ENCODE data around the gene GORASP1.

Gene GORASP1

GRCh38 chr3:39112535-39112934 lies 5.1 kb upstream of the GORASP1 start:
- no peaks in the 10 kb centered on the region for H3K36me3 ChIP-seq (ENCODE audit: control insufficient read depth, insufficient read depth, low read length)
- no peaks in the 10 kb centered on the region for H3K27me3 ChIP-seq (ENCODE audit: control insufficient read depth, insufficient read depth, low read length)
- H3K4me1 ChIP-seq (ENCODE audit: control insufficient read depth, insufficient read depth, low read length) = peaks cover 6% of the 10 kb centered on the region

GRCh38 chr3:39112113-39112512 lies 4.7 kb upstream of the GORASP1 start:
- peaks cover 6% of the 10 kb centered on the region for H3K4me1 ChIP-seq (ENCODE audit: control insufficient read depth, insufficient read depth, low read length)
- H3K27ac ChIP-seq (ENCODE audit: low read depth, low read length) = no peak overlapping the region
- H3K4me3 ChIP-seq (ENCODE audit: low read length) = no peak overlapping the region
- no peaks in the 10 kb centered on the region for H3K36me3 ChIP-seq (ENCODE audit: control insufficient read depth, insufficient read depth, low read length)
- no peaks in the 10 kb centered on the region for H3K27me3 ChIP-seq (ENCODE audit: control insufficient read depth, insufficient read depth, low read length)
- H3K9ac ChIP-seq (ENCODE audit: low read length) = no peak overlapping the region

More at GRCh38 chr3:39112535-39112934, 5.1 kb upstream of the GORASP1 start:
- Histone ChIP-seq H3K27ac (ENCODE audit: low read depth, low read length) (no peak overlapping the region), H3K9ac (ENCODE audit: low read length) (no peak overlapping the region), H3K4me3 (ENCODE audit: low read length) (no peak overlapping the region)

DNA sequence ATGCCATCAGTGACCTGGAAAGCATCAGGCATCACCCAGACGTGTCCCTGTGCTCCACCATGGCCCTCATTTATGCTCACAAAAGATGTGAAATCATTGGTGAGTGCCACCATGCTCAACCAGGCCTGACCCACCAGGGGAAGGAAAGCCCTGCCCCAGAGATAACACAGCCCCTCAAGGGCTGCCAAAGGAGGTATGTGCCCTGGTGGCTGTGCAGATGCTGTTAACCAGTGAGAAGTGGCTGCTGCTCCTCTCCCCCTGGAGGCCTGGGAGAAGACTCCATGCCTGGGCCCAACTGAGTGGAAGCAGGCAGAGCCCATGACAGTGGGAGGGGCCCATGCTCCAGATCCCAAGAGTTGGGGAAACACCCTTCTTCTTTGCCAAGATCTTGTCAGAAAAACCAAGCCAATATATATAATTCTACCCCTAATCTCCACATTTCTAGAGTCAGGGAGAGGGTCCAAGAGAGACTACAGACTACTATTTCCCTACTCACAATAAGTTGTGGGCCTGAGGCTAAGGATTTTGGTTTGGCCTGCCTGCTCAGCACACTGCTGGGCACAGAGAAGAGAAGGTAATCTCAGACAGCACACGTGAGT lies 2.7 kb upstream of the GORASP1 start:
- no peak overlapping the region for H3K4me3 ChIP-seq (ENCODE audit: low read length)
- no peak overlapping the region for H3K9ac ChIP-seq (ENCODE audit: low read length)
- no peak overlapping the region for H3K27ac ChIP-seq (ENCODE audit: low read depth, low read length)
- no peaks in the 10 kb centered on the region for H3K27me3 ChIP-seq (ENCODE audit: control insufficient read depth, insufficient read depth, low read length)
- H3K4me1 ChIP-seq (ENCODE audit: control insufficient read depth, insufficient read depth, low read length) = peaks cover 13% of the 10 kb centered on the region
- H3K36me3 ChIP-seq (ENCODE audit: control insufficient read depth, insufficient read depth, low read length) = no peaks in the 10 kb centered on the region

GRCh38 chr3:39109086-39109485 lies 1.7 kb upstream of the GORASP1 start:
- Histone ChIP-seq H3K4me1 (ENCODE audit: control insufficient read depth, insufficient read depth, low read length) (peaks cover 13% of the 10 kb centered on the region), H3K9ac (ENCODE audit: low read length) (no peak overlapping the region), H3K27ac (ENCODE audit: low read depth, low read length) (no peak overlapping the region), H3K36me3 (ENCODE audit: control insufficient read depth, insufficient read depth, low read length) (no peaks in the 10 kb centered on the region), H3K4me3 (ENCODE audit: low read length) (no peak overlapping the region), H3K27me3 (ENCODE audit: control insufficient read depth, insufficient read depth, low read length) (no peaks in the 10 kb centered on the region)

DNA sequence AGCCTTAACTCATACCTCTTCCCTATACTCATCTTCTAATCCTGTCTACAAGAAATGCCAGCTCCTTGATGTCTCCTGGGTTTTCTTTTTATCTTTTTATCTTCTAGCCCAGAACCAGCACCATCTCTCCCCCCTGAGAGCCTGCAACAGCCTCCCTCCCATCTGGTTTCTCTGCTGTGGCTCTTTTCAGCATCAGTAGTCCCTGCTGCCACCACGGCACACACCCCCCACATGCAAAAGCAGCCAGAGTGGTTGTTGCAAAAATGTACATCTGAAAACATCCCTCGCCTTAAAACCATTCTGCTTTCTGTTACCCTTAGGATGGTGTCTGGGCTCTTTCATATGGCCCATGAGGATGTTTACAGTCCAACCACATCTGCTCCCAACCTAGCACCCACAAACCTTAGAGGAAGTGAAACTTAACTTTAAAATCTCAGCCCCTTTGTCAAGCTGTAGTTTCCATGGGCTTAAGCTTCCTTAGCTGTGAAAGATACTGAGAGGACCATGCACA lies 828 bp upstream of the GORASP1 start:
- no peak overlapping the region for H3K9ac ChIP-seq (ENCODE audit: low read length)
- no peaks in the 10 kb centered on the region for H3K27me3 ChIP-seq (ENCODE audit: control insufficient read depth, insufficient read depth, low read length)
- peak overlapping the region; percentile 90 for H3K4me3 ChIP-seq (ENCODE audit: low read length)
- peak overlapping the region; percentile 82 for H3K27ac ChIP-seq (ENCODE audit: low read depth, low read length)
- peaks cover 13% of the 10 kb centered on the region for H3K4me1 ChIP-seq (ENCODE audit: control insufficient read depth, insufficient read depth, low read length)
- no peaks in the 10 kb centered on the region for H3K36me3 ChIP-seq (ENCODE audit: control insufficient read depth, insufficient read depth, low read length)

GRCh38 chr3:39106851-39107387 lies 508 bp downstream of the GORASP1 start:
- Histone ChIP-seq H3K27me3 (ENCODE audit: control insufficient read depth, insufficient read depth, low read length) (no peaks in the 10 kb centered on the region), H3K9ac (ENCODE audit: low read length) (peak overlapping the region; percentile 89), H3K36me3 (ENCODE audit: control insufficient read depth, insufficient read depth, low read length) (no peaks in the 10 kb centered on the region), H3K27ac (ENCODE audit: low read depth, low read length) (peak overlapping the region; percentile 82), H3K4me1 (ENCODE audit: control insufficient read depth, insufficient read depth, low read length) (peaks cover 13% of the 10 kb centered on the region), H3K4me3 (ENCODE audit: low read length) (peak overlapping the region; percentile 90)

GRCh38 chr3:39106281-39106811 lies 1.1 kb downstream of the GORASP1 start:
- H3K4me3 ChIP-seq (ENCODE audit: low read length) = peak overlapping the region; percentile 90
- H3K36me3 ChIP-seq (ENCODE audit: control insufficient read depth, insufficient read depth, low read length) = no peaks in the 10 kb centered on the region
- peak overlapping the region; percentile 89 for H3K9ac ChIP-seq (ENCODE audit: low read length)
- no peak overlapping the region for H3K27ac ChIP-seq (ENCODE audit: low read depth, low read length)
- H3K27me3 ChIP-seq (ENCODE audit: control insufficient read depth, insufficient read depth, low read length) = no peaks in the 10 kb centered on the region
- peaks cover 13% of the 10 kb centered on the region for H3K4me1 ChIP-seq (ENCODE audit: control insufficient read depth, insufficient read depth, low read length)

GRCh38 chr3:39105687-39106063 lies 1.8 kb downstream of the GORASP1 start:
- no peaks in the 10 kb centered on the region for H3K27me3 ChIP-seq (ENCODE audit: control insufficient read depth, insufficient read depth, low read length)
- H3K9ac ChIP-seq (ENCODE audit: low read length) = no peak overlapping the region
- H3K4me1 ChIP-seq (ENCODE audit: control insufficient read depth, insufficient read depth, low read length) = peaks cover 13% of the 10 kb centered on the region
- H3K4me3 ChIP-seq (ENCODE audit: low read length) = peak overlapping the region; percentile 90
- no peak overlapping the region for H3K27ac ChIP-seq (ENCODE audit: low read depth, low read length)
- H3K36me3 ChIP-seq (ENCODE audit: control insufficient read depth, insufficient read depth, low read length) = peaks cover 4% of the 10 kb centered on the region

DNA sequence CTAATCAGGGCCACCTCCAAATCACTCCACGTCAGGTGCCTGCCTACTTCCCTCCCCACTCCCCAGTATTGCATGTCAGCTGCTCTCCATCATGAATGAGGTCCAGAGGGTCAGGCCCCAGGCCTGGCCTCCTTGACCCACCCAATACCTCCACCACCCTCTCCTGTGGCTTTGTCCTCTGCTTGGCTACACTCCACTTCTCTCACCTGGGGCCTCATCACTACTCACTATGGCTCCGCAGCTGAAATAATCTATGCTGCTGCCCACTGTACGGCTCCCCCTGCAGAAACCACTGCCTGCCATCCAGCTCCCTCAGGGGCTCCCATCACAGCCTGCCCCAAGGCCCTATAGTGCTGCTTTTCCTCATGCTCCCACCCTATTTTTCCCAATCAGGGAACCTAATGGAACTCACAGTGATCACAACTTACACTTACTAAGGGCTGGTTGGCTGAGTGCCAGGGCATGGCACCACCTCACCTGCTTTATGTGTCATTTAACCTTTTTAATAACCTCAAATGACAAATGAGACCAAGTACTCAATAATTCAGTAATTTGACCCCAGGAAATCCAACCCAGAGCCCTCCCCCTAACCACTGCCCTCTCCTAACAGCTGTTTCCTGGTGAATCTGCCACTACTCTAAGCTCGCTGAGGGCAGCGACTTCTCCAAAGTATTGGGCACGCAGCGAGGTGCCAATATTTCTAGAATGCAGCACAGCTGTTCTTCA lies 2.3 kb downstream of the GORASP1 start:
- H3K36me3 ChIP-seq (ENCODE audit: control insufficient read depth, insufficient read depth, low read length) = peaks cover 7% of the 10 kb centered on the region
- no peaks in the 10 kb centered on the region for H3K27me3 ChIP-seq (ENCODE audit: control insufficient read depth, insufficient read depth, low read length)
- no peak overlapping the region for H3K4me3 ChIP-seq (ENCODE audit: low read length)
- no peak overlapping the region for H3K27ac ChIP-seq (ENCODE audit: low read depth, low read length)
- H3K4me1 ChIP-seq (ENCODE audit: control insufficient read depth, insufficient read depth, low read length) = peaks cover 13% of the 10 kb centered on the region
- no peak overlapping the region for H3K9ac ChIP-seq (ENCODE audit: low read length)

DNA sequence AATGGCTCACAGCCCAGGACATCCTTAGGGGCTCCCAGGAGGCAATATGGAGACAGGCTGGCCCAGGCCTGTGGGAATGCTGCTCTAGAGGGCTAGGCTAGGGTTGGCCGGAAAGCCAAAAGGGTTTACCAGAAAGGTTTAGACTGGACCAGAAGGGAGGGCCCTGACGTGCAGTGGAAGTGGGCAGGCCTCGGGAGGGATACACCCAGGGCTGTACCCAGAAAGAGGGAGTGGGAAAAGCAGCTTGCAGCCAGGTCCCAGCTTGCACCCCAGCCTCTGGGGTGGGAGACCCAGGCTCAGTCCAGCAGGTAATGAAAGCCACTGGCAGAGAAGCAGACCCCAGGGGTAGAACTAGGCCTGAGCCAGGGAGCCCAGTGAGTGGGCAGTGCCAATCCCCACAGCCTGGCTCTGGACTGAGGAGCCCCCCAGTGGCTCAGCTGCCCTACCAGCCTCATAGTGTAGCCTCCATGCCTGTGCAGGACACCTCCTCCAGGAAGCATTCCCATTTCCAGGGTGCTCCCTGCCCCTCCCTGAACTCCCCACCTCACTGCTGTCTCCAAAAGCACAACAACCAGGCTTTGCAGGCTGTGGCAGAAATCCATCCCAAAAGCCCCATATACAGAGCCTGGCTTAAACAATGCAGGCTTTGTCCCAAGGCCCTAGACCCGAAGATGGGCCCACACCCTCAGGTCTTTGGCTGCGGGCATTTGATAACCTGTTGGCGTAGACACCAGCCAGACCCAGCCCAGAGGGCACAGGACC lies 3.5 kb downstream of the GORASP1 start:
- no peak overlapping the region for H3K27ac ChIP-seq (ENCODE audit: low read depth, low read length)
- H3K4me1 ChIP-seq (ENCODE audit: control insufficient read depth, insufficient read depth, low read length) = peaks cover 13% of the 10 kb centered on the region
- H3K36me3 ChIP-seq (ENCODE audit: control insufficient read depth, insufficient read depth, low read length) = peaks cover 18% of the 10 kb centered on the region
- H3K27me3 ChIP-seq (ENCODE audit: control insufficient read depth, insufficient read depth, low read length) = no peaks in the 10 kb centered on the region
- no peak overlapping the region for H3K9ac ChIP-seq (ENCODE audit: low read length)
- no peak overlapping the region for H3K4me3 ChIP-seq (ENCODE audit: low read length)

DNA sequence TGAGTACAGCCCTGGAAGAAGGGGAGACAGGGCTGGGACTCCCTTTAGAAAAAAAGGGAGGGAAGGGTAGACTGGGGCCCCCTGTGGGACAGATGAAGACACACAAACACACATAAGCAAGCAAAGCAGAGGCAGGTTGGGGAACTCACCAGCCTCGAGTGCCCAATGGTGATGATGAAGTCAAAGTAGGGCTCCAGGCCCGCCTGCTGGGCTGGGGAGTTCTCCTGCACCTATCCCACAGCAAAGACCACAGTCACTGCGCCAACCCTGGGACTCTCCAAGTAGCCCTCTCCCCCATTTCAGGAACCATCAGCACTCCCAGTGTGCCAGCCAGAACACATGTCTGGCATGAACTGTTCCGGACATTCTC lies 4.1 kb downstream of the GORASP1 start:
- no peaks in the 10 kb centered on the region for H3K27me3 ChIP-seq (ENCODE audit: control insufficient read depth, insufficient read depth, low read length)
- H3K4me3 ChIP-seq (ENCODE audit: low read length) = no peak overlapping the region
- no peak overlapping the region for H3K9ac ChIP-seq (ENCODE audit: low read length)
- H3K36me3 ChIP-seq (ENCODE audit: control insufficient read depth, insufficient read depth, low read length) = peaks cover 24% of the 10 kb centered on the region
- no peak overlapping the region for H3K27ac ChIP-seq (ENCODE audit: low read depth, low read length)
- peaks cover 11% of the 10 kb centered on the region for H3K4me1 ChIP-seq (ENCODE audit: control insufficient read depth, insufficient read depth, low read length)
